HuH-7 (cell line): ENCODE results near the gene SIRT7.

Experiments used
- DNase-seq: peaks from one replicate; pipeline ENCODE4 v3.0.0; 2011; ENCODE audit warnings: low spot score

SIRT7 gene

GRCh38 chr17:81904600-81905423 lies 13.2 kb downstream of the SIRT7 start:
- DNase-seq: no peak

DNA sequence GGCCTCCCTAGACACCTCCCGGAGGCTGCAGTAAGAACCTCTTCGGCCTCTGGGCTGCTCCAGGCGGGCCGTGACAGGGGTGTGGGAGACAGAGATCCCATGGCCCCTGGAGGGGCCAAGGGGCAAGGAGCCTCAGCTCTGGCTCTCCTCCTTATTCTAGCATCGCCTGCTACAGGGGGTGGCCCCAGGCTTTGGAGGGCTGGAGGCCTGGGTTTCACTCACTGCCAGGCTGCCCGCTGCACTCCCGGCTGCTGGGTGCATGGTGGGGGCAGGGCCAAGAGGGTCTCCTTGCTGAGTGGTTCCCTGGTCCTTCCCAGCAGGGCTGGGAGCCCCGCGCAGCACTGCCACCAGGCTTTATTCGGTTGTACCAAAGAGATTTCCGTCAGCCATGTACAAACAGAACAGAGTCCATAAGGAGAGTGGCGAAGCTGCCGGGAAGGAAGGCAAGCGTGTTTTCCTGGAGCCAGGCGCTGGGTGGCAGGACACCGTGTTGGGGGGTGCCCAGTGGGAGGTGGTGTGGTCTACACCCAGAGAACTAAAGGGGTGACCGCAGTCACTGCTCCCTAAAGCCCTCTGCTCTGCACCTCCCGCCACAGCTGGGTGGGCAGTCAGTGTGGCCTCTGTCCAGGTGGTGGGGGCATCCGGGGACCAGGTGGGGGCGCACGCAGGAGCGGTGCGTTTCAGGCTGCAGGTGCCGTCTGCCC lies 13.9 kb downstream of the SIRT7 start:
- no peak for DNase-seq

DNA sequence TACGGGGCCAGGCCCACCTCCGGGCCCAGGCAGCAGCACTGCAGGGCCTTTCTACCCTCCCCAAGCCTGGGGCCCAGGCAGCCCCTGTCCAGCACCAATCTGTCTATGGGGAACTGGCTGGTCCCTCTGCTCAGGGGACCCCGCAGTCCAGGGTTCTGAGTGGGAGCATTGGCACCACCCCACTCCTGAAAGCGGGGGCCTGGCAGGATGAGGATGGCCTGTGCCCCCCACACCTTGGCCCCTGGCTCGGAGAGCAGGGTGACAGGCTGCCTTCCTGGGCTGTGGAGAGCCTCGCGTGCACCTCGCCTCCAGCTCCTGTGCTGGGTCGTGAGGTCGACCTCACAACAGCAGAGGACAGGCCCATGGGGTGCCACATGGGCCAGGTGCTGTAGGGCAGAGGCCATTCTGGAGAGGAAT lies 14.6 kb downstream of the SIRT7 start:
- no peak for DNase-seq

DNA sequence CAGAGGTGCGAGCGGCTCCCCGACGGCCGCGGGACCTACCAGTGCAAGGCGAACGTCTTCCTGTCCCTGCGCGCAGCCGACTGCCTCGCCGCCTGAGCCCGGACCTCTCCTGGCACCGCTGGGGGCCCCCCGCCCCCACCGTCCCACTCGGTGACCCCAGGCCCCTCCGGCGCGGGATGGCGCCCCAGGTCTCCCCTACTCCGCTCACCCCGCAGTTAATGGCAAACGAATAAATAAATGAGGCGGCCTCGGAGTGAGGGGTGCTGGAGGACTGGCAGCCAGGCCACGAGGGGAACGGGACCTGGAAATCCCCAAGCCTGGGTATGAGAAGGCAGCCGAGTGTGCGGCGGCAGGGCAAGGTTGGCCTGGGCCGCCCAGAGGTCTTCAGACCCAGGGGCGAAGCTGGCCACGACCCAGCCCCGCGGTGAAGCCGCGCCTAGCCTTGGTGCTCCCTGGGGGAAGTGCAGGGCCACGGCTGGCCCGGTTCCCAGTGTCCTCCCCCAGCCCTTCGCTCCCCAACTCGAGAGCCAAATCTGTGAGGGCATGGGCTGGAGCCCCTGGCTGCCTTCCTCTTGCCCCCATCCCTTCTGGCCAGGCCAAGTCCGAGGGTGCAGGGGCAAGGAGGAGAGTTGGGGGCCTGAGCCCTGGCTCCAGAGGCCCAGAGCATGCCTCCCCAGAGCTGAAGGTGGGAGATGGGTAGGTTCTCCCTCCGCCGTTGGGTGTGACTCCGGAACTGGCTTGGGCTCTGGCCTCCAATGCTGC lies 15.1 kb downstream of the SIRT7 start:
- DNase-seq: no peak

GRCh38 chr17:81902023-81902652 lies 15.8 kb downstream of the SIRT7 start, which contains the start of gene NPB:
TSS of gene NPB (plus strand) at chr17:81902238. CDS start at chr17:81902278, 40 bp downstream.
- no peak for DNase-seq

DNA sequence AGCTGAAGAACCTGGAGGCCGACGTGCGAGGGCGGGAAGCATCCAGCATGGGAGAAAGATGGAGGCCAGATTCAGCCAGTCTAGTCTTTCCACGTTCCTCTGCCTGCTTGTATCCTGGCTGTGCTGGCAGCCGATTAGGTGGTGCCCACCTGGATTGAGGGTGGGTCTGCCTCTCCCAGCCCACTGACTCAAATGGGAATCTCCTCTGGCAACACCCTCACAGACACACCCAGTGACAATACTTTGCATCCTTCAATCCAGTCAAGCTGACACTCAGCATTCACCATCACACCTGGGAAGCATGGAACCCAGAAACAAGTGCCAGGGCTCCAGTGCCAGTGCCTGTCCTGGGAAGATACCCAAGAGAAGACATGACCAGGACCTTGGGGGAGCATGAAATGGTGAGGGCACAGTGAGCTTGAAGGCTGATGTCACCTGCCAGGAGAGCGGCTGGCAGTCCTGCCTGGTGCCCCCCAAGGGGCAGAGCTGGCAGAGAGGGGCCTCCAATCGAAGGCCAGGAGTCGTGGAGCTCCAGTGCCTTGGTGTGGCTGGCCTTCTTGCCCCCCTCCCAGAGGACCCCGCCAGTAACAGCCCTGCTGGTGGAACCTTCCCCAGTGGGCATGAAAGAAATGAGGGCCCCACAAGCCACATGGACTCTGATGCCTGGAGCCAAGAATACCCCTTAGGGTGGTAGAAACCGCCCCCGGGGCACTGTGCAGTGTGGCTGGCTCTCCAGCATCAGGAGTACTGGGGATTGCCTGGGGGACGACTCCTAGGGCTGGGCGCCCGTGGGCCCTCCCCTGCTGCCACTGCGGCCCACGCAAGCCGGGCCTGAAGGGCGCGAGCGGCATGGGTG lies 16.6 kb downstream of the SIRT7 start:
- DNase-seq: no peak

DNA sequence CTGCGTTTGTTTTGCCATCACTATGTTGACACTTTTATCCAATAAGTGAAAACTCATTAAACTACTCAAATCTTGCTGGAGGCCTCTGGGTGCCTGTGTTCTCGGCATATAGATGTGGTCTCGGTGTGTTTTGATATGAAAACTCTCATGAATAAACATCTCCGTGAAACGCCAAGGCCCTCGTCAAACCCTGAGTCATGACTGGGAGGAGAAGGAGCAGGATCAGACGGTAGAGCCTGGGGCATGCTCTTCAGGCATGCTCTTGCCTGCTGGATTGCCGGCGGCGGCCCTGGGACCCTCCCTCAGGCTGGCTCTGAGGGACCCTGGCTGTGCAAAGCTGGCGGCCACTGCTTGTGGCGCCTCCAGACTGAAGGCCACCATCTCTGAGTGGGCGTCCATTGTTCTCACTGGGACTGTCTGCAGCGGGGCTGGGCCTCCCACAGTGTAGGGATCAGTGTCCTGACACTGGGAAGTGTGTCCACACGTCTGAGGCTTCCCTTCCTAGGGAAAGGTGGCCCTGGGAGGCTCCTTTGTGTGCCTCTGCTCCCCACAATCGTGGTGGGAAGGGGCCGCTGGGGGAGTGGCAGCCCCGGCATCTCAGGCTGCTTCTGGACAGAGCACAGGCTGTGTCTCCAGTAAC lies 17.7 kb downstream of the SIRT7 start:
- no peak for DNase-seq

DNA sequence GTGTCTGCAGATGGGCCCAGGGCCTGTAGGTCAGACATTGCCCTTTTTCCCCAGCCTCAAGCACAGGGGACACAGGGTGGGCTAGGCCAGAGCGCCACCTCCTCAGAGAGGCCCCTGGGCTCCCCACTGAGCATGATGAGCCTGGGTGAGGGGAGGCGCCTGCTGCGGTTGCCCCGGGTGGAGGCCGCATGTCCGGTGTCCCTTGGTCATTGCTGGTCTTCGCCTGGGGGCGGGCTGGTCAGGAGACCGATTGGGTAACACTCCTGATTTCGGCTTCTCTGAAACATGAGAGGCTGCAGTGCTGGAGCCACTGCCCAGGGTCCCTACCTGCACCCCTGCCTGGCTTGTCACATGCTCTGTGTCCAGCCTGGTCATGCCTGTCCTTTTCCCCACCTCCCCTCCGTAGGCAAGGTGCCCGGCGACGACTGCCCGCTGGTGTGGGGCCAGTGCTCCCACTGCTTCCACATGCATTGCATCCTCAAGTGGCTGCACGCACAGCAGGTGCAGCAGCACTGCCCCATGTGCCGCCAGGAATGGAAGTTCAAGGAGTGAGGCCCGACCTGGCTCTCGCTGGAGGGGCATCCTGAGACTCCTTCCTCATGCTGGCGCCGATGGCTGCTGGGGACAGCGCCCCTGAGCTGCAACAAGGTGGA lies 18.3 kb downstream of the SIRT7 start:
- no peak for DNase-seq

GRCh38 chr17:81898885-81899284 lies 19.1 kb downstream of the SIRT7 start:
- no peak for DNase-seq

DNA sequence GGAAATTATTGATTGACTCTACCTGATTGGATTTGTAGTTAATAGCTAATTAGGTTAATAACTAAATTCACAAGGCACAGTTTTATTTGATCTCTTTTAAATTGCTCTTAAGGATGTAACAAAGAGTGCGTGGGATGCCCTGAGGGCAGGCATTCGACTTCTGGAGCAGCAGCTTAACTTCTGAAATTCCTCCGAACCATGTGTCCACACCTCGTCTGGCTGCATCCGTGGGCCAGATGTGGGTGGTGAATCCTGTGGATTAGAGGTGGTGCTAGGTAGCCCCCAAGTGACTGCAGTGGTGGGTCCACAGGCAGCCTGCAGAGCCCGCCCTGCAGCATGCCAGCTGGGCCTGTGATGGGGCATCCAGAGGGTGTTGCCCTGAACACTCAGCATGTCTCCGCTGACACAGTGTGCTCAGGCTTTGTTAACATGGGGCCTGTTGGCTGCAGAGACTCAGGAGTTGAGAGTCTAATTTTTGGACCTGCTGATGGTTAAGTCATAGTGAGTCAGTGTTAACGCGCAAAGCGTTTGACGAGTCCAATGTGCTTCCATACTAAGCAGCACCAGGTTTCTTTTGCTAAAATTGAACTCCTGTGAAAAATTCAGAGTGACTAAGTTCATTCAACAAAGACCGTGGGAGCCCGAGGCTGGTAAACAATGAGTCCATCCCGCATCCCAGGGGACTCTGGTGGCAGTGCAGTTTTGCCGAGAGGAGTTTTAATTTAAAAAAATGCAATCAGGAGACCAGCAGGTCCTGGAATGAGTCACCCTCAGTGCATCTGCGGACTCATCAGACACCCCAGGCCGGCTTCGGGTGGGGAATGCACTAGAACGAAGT lies 19.7 kb downstream of the SIRT7 start:
- DNase-seq: no peak

DNA sequence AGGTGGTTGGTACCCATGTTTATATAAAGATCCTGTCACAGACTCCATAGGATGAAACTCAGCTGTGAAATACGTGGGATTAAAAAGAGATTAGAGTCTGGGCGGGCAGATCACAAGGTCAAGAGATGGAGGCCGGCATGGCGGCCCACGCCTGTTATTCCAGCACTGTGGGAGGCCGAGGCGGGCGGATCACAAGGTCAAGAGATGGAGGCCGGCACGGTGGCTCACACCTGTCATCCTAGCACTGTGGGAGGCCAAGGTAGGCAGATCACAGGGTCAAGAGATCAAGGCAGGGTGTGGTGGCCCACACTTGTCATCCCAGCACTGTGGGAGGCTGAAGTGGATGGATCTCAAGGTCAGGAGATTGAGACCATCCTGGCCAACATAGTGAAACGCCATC lies 22.6 kb downstream of the SIRT7 start:
- DNase-seq: no peak

- no peak for DNase-seq
Measured at GRCh38 chr17:81891303-81891552, 26.7 kb downstream of the SIRT7 start.

DNA sequence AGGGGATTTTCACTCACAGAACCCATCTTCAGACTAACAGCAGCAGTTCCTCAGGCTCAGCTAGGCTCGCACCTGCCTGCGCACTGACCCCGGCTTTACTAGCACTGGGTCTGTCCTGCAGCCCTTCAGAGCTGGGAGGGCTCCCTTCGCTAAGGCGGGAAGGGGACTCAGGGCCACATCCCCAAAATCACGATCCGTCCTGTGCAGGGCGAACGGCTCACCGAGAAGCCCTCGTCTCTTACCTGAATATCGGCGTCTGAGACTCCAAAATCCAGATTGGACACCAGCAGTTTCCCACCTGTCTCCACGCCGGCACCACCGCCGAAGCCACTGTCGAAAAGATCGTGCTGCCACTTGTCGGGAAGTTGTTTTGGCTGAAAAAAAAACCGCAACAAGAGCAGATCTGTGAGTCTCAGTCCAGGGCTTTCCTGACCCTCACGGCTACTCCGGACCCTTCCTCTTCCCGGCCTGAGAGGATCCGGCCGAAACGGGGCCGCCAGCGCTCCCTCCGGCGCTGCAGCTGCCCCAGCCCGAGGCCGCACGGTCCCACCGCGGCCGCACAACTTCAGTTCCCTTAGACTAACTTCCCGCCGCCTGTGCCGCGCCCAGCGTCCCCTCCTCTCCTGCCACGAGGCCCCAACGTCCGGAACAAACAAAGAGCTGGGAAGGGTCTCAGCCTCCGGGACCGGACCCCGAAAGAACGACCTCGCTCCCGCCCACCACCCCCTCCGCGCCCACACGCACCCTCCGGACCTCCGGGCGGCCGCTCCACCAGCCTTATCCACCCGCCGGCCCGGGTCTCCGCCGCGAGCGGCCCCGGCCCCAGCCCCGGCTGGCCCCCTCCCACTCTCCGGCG lies 27.3 kb downstream of the SIRT7 start:
- no peak for DNase-seq

- no peak for DNase-seq
Measured at GRCh38 chr17:81889602-81890001, 28.4 kb downstream of the SIRT7 start.

DNA sequence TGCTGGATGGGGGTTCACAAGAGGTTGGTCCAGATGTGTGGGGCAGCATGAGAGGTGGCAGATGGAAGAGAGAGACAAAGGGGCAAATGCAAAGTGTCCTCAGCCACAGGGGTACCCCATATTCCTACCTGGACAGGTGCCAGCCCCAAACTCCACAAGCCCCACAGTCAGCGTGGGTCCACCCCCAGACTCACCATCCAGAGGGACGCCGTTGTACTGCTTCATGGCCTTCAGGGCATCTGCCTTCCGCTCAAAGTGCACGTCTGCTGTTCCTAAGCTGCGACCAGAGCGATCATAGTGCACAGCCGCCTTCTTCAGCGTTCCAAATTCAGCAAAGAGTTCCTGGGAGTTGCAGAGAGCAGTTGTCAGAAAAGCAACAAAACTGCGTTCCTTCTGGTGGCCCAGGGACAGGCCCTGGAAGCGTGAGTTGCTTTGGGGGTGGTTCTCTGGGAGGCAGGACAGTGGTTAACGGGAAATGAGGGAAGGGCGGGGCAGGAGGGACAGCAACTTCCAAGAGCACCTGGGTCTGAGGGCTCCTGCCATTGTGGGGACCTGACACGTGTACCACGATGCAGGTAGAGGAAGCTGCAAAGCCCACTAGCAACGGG lies 28.9 kb downstream of the SIRT7 start:
- DNase-seq: no peak

- no peak for DNase-seq
Measured at GRCh38 chr17:81888105-81888987, 29.6 kb downstream of the SIRT7 start.

DNA sequence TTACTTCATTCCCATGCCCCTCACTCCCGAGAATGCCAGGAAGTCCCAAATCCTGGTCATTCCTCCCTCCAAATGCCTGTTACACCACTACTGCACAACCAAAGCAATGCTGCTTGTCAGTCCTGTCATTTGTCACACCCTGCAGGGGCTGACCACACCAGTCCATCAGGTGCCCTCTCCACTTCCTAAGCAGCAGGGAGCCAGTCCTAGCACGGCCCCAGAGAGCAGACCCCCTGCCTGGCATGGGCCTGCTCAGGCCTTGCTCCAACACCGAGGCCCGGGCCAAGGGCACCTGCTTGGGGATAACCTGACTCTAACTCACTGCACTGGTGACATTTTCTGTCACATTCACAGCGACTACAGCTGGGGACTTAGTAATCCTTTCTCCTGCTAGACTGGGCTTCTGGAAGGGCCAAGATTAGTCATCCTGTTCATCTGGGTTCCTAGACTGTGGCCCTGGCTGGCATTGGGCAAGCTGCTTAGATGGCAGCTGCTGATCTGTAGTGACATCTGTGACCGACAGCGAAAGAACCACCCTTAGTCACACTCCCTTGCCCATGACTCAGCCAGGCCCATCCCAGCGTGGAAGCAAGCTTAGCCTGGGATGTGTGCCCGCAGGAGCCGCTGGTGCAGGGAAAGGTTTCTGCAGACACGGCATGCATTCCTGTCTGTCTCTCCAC lies 32.0 kb downstream of the SIRT7 start:
- no peak for DNase-seq
